ENCODE measurements around the gene ZFP36L1. TPM values are rescaled to one million over a fixed set of nuclear protein-coding genes. Genes with fewer than 3 reads are reported as not detected.

Gene ZFP36L1
- total RNA-seq, 1 donor from 2014 or later = 15.5 TPM

DNA sequence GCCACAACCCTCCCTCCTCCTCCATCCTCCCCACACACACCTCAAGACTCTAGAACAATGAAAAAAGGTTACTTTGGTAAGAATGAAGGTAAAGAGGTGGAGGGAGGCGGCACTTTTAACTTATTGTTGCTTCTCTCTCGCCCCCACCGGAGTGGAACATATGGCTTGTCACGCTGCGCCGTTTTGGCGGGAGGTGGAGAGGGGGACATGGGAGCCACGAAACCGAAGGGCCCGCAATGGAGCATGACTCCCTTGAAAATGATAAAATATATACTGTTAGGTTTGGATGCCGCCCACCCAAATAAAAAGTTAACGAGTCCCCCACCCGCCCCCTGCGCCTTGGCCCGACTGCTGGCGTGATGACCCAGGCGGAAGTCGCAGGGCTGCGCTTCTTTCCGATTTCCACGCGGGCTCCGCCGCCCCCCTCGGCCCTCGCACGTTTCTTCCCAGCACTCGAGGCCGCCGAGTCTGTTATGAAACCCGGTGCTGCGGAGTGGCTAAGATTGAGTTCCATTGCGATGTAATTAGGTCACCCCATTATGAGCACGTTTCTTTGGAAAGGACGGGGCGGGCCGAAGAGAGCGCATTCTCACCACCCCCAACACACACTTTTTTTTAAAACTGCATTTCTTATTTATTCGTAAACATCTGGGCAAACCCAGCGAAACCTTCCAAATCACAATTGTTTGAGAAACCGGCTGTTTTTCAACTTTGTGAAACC lies 1.4 kb upstream of the ZFP36L1 start:
- TF ChIP-seq, protein P1, sequence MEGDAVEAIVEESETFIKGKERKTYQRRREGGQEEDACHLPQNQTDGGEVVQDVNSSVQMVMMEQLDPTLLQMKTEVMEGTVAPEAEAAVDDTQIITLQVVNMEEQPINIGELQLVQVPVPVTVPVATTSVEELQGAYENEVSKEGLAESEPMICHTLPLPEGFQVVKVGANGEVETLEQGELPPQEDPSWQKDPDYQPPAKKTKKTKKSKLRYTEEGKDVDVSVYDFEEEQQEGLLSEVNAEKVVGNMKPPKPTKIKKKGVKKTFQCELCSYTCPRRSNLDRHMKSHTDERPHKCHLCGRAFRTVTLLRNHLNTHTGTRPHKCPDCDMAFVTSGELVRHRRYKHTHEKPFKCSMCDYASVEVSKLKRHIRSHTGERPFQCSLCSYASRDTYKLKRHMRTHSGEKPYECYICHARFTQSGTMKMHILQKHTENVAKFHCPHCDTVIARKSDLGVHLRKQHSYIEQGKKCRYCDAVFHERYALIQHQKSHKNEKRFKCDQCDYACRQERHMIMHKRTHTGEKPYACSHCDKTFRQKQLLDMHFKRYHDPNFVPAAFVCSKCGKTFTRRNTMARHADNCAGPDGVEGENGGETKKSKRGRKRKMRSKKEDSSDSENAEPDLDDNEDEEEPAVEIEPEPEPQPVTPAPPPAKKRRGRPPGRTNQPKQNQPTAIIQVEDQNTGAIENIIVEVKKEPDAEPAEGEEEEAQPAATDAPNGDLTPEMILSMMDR (IDR thresholded peaks at IDR 0.05; ENCODE audit: insufficient read depth, low read length, severe bottlenecking) = no peak
- FAIRE-seq (no peak), DNase-seq (ENCODE audit: low read depth) (peak; percentile 85)
- Histone ChIP-seq H3K27me3 (ENCODE audit: control insufficient read depth, insufficient read depth, low read length) (no peaks in the 10 kb centered on the region), H3K4me3 (ENCODE audit: low read depth, low read length) (peak overlapping the region; percentile 96), H3K36me3 (ENCODE audit: control insufficient read depth, insufficient read depth, low read length) (peaks cover 28% of the 10 kb centered on the region)

DNA sequence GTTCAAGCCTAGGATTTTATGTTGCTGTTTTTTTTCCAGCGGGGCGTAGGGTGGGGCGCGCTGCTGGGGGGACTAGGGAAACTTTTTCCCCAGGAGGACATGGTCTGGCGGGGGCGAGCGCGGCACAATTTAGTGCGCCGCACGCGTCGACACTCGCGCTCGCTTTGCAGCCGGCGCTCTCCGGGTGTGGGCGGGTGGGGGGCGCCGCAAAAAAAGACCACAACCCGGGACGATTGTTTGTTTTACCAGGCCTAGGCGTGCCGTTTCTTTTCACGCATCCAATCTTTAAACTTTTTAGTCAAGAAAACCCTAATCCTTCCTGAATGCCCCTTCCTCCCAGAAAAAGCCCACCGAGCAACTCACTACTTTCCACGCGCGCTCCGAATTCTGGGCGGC lies 865 bp upstream of the ZFP36L1 start:
- Histone ChIP-seq H3K4me3 (ENCODE audit: low read depth, low read length) (peak overlapping the region; percentile 96), H3K27me3 (ENCODE audit: control insufficient read depth, insufficient read depth, low read length) (no peaks in the 10 kb centered on the region), H3K36me3 (ENCODE audit: control insufficient read depth, insufficient read depth, low read length) (peaks cover 31% of the 10 kb centered on the region)
- FAIRE-seq (no peak), DNase-seq (ENCODE audit: low read depth) (no peak)
- TF ChIP-seq, protein P1 (IDR thresholded peaks at IDR 0.05; ENCODE audit: insufficient read depth, low read length, severe bottlenecking) = no peak

DNA sequence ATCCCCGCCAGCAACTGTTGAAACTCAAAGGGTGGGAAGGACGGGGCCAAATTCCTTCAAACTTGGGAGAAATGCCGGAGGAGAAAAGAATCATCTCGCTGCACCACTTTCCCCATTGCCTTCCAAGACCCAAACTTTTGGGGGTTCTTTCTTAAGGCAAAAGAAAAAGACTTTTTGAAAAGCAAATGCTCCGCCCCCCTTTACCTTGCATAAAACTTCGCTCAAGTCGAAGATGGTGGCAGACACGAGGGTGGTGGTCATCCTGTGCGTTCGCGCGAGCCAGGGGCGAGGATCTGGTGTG lies 239 bp downstream of the ZFP36L1 start:
- TF ChIP-seq, protein P1 (IDR thresholded peaks at IDR 0.05; ENCODE audit: insufficient read depth, low read length, severe bottlenecking) = no peak
- FAIRE-seq = no peak
- no peak for DNase-seq (ENCODE audit: low read depth)
- H3K27me3 ChIP-seq (ENCODE audit: control insufficient read depth, insufficient read depth, low read length) = no peaks in the 10 kb centered on the region
- H3K36me3 ChIP-seq (ENCODE audit: control insufficient read depth, insufficient read depth, low read length) = peaks cover 31% of the 10 kb centered on the region
- peak overlapping the region; percentile 96 for H3K4me3 ChIP-seq (ENCODE audit: low read depth, low read length)

GRCh38 chr14:68791902-68792677 lies 777 bp downstream of the ZFP36L1 start:
- no peak for FAIRE-seq
- TF ChIP-seq, protein P1 (IDR thresholded peaks at IDR 0.05; ENCODE audit: insufficient read depth, low read length, severe bottlenecking) = no peak
- Histone ChIP-seq H3K27me3 (ENCODE audit: control insufficient read depth, insufficient read depth, low read length) (no peaks in the 10 kb centered on the region), H3K36me3 (ENCODE audit: control insufficient read depth, insufficient read depth, low read length) (peaks cover 31% of the 10 kb centered on the region), H3K4me3 (ENCODE audit: low read depth, low read length) (peak overlapping the region; percentile 96)
- DNase-seq (ENCODE audit: low read depth) = no peak

GRCh38 chr14:68791078-68791901 lies 1.6 kb downstream of the ZFP36L1 start:
- FAIRE-seq (no peak), DNase-seq (ENCODE audit: low read depth) (peak; percentile 17)

More at GRCh38 chr14:68791078-68791901, 1.6 kb downstream of the ZFP36L1 start:
- peaks cover 31% of the 10 kb centered on the region for H3K36me3 ChIP-seq (ENCODE audit: control insufficient read depth, insufficient read depth, low read length)
- TF ChIP-seq, protein P1 (IDR thresholded peaks at IDR 0.05; ENCODE audit: insufficient read depth, low read length, severe bottlenecking) = no peak
- peak overlapping the region; percentile 96 for H3K4me3 ChIP-seq (ENCODE audit: low read depth, low read length)
- no peaks in the 10 kb centered on the region for H3K27me3 ChIP-seq (ENCODE audit: control insufficient read depth, insufficient read depth, low read length)
